NCI-H69 (cell line): ENCODE results near the gene VIM.
"Not testable (repeated sequence)": the region's sequence is repeated elsewhere in the genome, so short reads cannot be mapped to it uniquely, and the experiment has no call there.

Experiments used
- DNase-seq: peaks from one replicate; lab custom pipeline; 2025; lab: John Stamatoyannopoulos, UW

VIM gene

GRCh38 chr10:17256627-17257026 is 28.6 kb downstream of the VIM start:
- no peak for DNase-seq

- peak; percentile 28 for DNase-seq
Observed at GRCh38 chr10:17257466-17258321, 29.7 kb downstream of the VIM start.

GRCh38 chr10:17262502-17262901 is 34.5 kb downstream of the VIM start:
- no peak for DNase-seq

GRCh38 chr10:17263580-17263979 is 35.5 kb downstream of the VIM start:
- no peak for DNase-seq

- DNase-seq = no peak
Observed at GRCh38 chr10:17265468-17265867, 37.4 kb downstream of the VIM start.

GRCh38 chr10:17266549-17266948 is 38.5 kb downstream of the VIM start:
- not testable (repeated sequence) for DNase-seq

GRCh38 chr10:17272648-17273047 is 44.6 kb downstream of the VIM start:
- no peak for DNase-seq

GRCh38 chr10:17273403-17273802 is 45.4 kb downstream of the VIM start:
- DNase-seq = no peak

GRCh38 chr10:17276756-17277424 is 48.8 kb downstream of the VIM start:
- DNase-seq = no peak

- no peak for DNase-seq
Observed at GRCh38 chr10:17278607-17279240, 50.7 kb downstream of the VIM start.

GRCh38 chr10:17282311-17282710 is 54.3 kb downstream of the VIM start:
- DNase-seq = no peak

GRCh38 chr10:17286562-17287550 is 58.8 kb downstream of the VIM start:
- DNase-seq = no peak
